NB4 (cell line): ENCODE data around the gene CD48.

Source experiments
- MAX ChIP-seq: IDR thresholded peaks from 2 replicates; pipeline ENCODE4 v1.6.1; 2011; ENCODE audit warnings: low read depth, low read length
- MYC ChIP-seq: IDR thresholded peaks from 2 replicates; pipeline ENCODE4 v1.6.1; 2011; ENCODE audit warnings: low read depth, low read length
- POLR2A ChIP-seq: IDR thresholded peaks from 2 replicates; pipeline ENCODE4 v1.6.1; 2011; ENCODE audit warnings: mild to moderate bottlenecking; ENCODE audit not compliant: insufficient read length; ENCODE audit errors: extremely low read depth
- TF ChIP-seq, protein P1 (sequence below): IDR thresholded peaks from one replicate; pipeline ENCODE4 v1.5.1; 2012; ENCODE audit warnings: low read depth, low read length

DNA sequence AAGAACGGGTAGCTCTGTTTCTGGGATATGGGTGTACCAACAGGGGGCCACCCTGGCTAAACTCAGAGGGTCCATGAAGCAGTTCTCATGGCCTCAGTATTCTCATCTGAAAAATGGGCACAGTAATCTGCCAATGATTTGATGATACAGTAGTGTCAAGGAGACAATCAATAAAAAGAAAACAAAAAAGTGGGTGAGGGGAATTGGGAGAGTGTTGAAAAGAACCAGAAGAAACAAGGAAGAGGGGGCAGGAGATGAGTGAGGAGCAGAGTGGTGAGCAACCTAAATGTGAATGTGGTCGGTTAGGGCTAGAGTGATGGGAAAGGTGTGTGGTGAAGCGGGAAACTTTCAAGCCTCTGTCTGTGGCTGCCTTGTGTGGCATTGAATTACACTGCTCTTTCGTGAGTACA, 29.5 kb upstream of the CD48 start:
- TF ChIP-seq, protein P1, sequence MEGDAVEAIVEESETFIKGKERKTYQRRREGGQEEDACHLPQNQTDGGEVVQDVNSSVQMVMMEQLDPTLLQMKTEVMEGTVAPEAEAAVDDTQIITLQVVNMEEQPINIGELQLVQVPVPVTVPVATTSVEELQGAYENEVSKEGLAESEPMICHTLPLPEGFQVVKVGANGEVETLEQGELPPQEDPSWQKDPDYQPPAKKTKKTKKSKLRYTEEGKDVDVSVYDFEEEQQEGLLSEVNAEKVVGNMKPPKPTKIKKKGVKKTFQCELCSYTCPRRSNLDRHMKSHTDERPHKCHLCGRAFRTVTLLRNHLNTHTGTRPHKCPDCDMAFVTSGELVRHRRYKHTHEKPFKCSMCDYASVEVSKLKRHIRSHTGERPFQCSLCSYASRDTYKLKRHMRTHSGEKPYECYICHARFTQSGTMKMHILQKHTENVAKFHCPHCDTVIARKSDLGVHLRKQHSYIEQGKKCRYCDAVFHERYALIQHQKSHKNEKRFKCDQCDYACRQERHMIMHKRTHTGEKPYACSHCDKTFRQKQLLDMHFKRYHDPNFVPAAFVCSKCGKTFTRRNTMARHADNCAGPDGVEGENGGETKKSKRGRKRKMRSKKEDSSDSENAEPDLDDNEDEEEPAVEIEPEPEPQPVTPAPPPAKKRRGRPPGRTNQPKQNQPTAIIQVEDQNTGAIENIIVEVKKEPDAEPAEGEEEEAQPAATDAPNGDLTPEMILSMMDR = no peak
- no peak for TF ChIP-seq MYC
- TF ChIP-seq POLR2A = no peak
- TF ChIP-seq MAX = no peak
